HepG2 (cell line): ENCODE data around the gene INF2. TPM values are rescaled to one million over a fixed set of nuclear protein-coding genes. Genes with fewer than 3 reads are reported as not detected.

ENCODE experiments used
- ELF1 ChIP-seq: sonication (generic); formaldehyde crosslinking; IDR thresholded peaks from 2 replicates; pipeline ENCODE4 v1.4.0; 2020; ENCODE audit warnings: missing genetic modification reagents
- ESRRA ChIP-seq: sonication (generic); formaldehyde crosslinking; IDR thresholded peaks from 2 replicates; pipeline ENCODE4 v1.5.1; 2020; ENCODE audit warnings: mild to moderate bottlenecking, low read depth, missing genetic modification reagents
- EZH2 ChIP-seq: conservative IDR thresholded peaks from 2 replicates; pipeline ENCODE4 v1.6.1; 2012; ENCODE audit warnings: mild to moderate bottlenecking, low read depth, low read length, moderate library complexity
- HDAC1 ChIP-seq: sonication (generic); formaldehyde crosslinking; IDR thresholded peaks from 2 replicates; pipeline ENCODE4 v1.5.1; 2020; ENCODE audit warnings: mild to moderate bottlenecking, missing genetic modification reagents
- HDAC6 ChIP-seq: fragments of 200-600 bp; sonication (generic); IDR thresholded peaks from 2 replicates; pipeline ENCODE4 v1.7.0; 2017; ENCODE audit warnings: mild to moderate bottlenecking, antibody characterized with exemption, low read length, low read depth
- HINFP ChIP-seq: sonication (generic); formaldehyde crosslinking; IDR thresholded peaks from 2 replicates; pipeline ENCODE4 v1.4.0; 2020; ENCODE audit warnings: low read depth, mild to moderate bottlenecking, missing genetic modification reagents
- ISX ChIP-seq: sonication (generic); formaldehyde crosslinking; conservative IDR thresholded peaks from 2 replicates; pipeline ENCODE4 v1.5.0; 2020; ENCODE audit warnings: missing genetic modification reagents
- NONO ChIP-seq, 2 experiments: fragments of 450-650 bp in 1 of 2; sonication (generic) in 1 of 2; formaldehyde crosslinking in 1 of 2; IDR thresholded peaks in 1 of 2; conservative IDR thresholded peaks in 1 of 2; 2 replicates each; pipeline versions ENCODE4 v1.6.1 to v1.8.0; 2017 to 2022; ENCODE audit warnings: mild to moderate bottlenecking in 1 of 2, missing genetic modification reagents in 1 of 2, moderate library complexity in 1 of 2
- NRL ChIP-seq: sonication (generic); formaldehyde crosslinking; IDR thresholded peaks from 2 replicates; pipeline ENCODE4 v1.5.0; 2020; ENCODE audit warnings: missing genetic modification reagents, mild to moderate bottlenecking, moderate library complexity, borderline replicate concordance
- PAX8 ChIP-seq: sonication (generic); formaldehyde crosslinking; IDR thresholded peaks from 2 replicates; pipeline ENCODE4 v1.8.0; 2022; ENCODE audit warnings: mild to moderate bottlenecking, missing genetic modification reagents, borderline replicate concordance
- SAP130 ChIP-seq: IDR thresholded peaks from 2 replicates; pipeline ENCODE4 v1.6.1; 2016; ENCODE audit warnings: low read depth
- SMC3 ChIP-seq: IDR thresholded peaks from 2 replicates; pipeline ENCODE4 v1.6.1; 2011; ENCODE audit warnings: low read length, improper control_type of control experiment
- TCF7L2 ChIP-seq: IDR thresholded peaks from 2 replicates; pipeline ENCODE4 v1.6.1; 2011; ENCODE audit warnings: mild to moderate bottlenecking, low read depth, low read length, moderate library complexity
- ZFP82 ChIP-seq: sonication (generic); formaldehyde crosslinking; IDR thresholded peaks from 2 replicates; pipeline ENCODE4 v1.5.1; 2020; ENCODE audit warnings: mild to moderate bottlenecking, missing genetic modification reagents, borderline replicate concordance
- ZNF234 ChIP-seq: sonication (generic); formaldehyde crosslinking; conservative IDR thresholded peaks from 2 replicates; pipeline ENCODE4 v1.5.1; 2020; ENCODE audit warnings: mild to moderate bottlenecking, missing genetic modification reagents
- ZNF407 ChIP-seq: sonication (generic); formaldehyde crosslinking; IDR thresholded peaks from one replicate; pipeline ENCODE4 v1.5.1; 2020; ENCODE audit warnings: mild to moderate bottlenecking, missing genetic modification reagents; ENCODE audit errors: not compliant biosample characterization
- ZNF414 ChIP-seq: sonication (generic); formaldehyde crosslinking; IDR thresholded peaks from 2 replicates; pipeline ENCODE4 v1.5.0; 2020; ENCODE audit warnings: missing genetic modification reagents
- ZNF776 ChIP-seq: sonication (generic); formaldehyde crosslinking; IDR thresholded peaks from 2 replicates; pipeline ENCODE4 v1.4.0; 2020; ENCODE audit warnings: mild to moderate bottlenecking, missing genetic modification reagents
- ZZZ3 ChIP-seq: sonication (generic); formaldehyde crosslinking; IDR thresholded peaks from 2 replicates; pipeline ENCODE4 v1.4.0; 2020; ENCODE audit warnings: missing genetic modification reagents, mild to moderate bottlenecking, borderline replicate concordance
- polyA plus RNA-seq, 8 experiments: library from polyadenylated mRNA; depleted of rRNA in 3 of 8; stranded (reverse) in 7 of 8; unstranded in 1 of 8; fragments of >200 nt; fragmentation: Illumina TruSeq in 4 of 8; extraction: Trizol in 4 of 8; gene quantifications; 2 replicates each; pipeline versions ENCODE4 v1.2.1 to v1.2.3, GENCODE V29; 2011 to 2016; ENCODE audit warnings: low read depth in 4 of 8, missing spikeins in 1 of 8, mixed read lengths in 1 of 8; ENCODE audit not compliant: insufficient read depth in 1 of 8
- total RNA-seq, 5 experiments: library from RNA; depleted of rRNA; stranded (reverse); fragments of >200 nt; fragmentation: Illumina TruSeq; extraction: Trizol; gene quantifications; 2 replicates each; pipeline ENCODE4 v1.2.3, GENCODE V29; 2016; ENCODE audit warnings: low read depth in 1 of 5

Gene INF2
- total and polyA plus RNA-seq, 2 of the 13 experiments (the other 11 are each of a cell fraction or from before 2014, with no cell fraction given) = 16.4 to 26.4 TPM

GRCh38 chr14:104722938-104723650, 33.7 kb downstream of the INF2 start (continued):
- TF ChIP-seq HDAC1 (CRISPR knock-in tag) (no peak), ZNF407 (CRISPR knock-in tag) (peak; percentile 59), ISX (CRISPR knock-in tag) (no peak), SMC3 (no peak), HDAC6 (no peak), ZNF234 (CRISPR knock-in tag) (no peak), ZNF414 (CRISPR knock-in tag) (no peak), ESRRA (CRISPR knock-in tag) (0 out of 2 replicates have a peak, but pooled peaks have one; percentile 44), ZZZ3 (CRISPR knock-in tag) (0 out of 2 replicates have a peak, but pooled peaks have one; percentile 27), NONO (IDR thresholded peaks at IDR 0.05) (no peak), NONO (CRISPR knock-in tag; conservative IDR thresholded peaks at IDR 0.05) (0 out of 2 replicates have a peak, but pooled peaks have one; percentile 12), ZFP82 (CRISPR knock-in tag) (no peak), ZNF776 (CRISPR knock-in tag) (0 out of 2 replicates have a peak, but pooled peaks have one; percentile 21), ELF1 (CRISPR knock-in tag) (no peak), NRL (CRISPR knock-in tag) (0 out of 2 replicates have a peak, but pooled peaks have one; percentile 50), HINFP (0 out of 2 replicates have a peak, but pooled peaks have one; percentile 46), PAX8 (0 out of 2 replicates have a peak, but pooled peaks have one; percentile 66), SAP130 (CRISPR knock-in tag) (no peak; the same call in 1 of the 2 replicates), TCF7L2 (no peak), EZH2 (no peak)
